Activated gamma-delta T cell treated with Interleukin-2 at 50 U/mL for 16 hours (primary cell): ENCODE measurements around the gene SPRR1A.

Source experiments
- DNase-seq: peaks from one replicate; pipeline ENCODE4 v3.0.0-alpha.2; 2020

Gene SPRR1A

GRCh38 chr1:153032677-153033308 is 48.9 kb downstream of the SPRR1A start:
- DNase-seq: no peak

DNA sequence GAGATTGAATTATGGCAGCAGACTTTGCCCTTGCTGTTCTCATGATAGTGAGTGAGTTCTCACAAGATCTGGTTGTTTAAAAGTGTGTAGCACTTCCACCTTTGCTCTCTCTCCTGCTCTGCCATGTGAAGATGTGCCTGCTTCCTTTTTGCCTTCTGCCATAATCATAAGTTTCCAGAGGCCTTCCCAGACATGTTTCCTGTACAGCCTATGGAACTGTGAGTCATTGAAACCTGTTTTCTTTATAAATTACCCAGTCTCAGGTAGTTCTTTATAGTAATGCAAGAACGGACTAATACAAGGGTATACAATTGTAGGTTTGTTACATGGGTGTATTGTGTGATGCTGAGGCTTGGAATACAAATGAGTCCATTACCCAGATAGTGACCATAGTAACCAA is 51.3 kb downstream of the SPRR1A start:
- no peak for DNase-seq
